ENCODE results near the gene ANO1. TPM values are rescaled to one million over a fixed set of nuclear protein-coding genes. Genes with fewer than 3 reads are reported as not detected.

Gene ANO1
- total RNA-seq, 1 donor from 2014 or later: 0.33 TPM

GRCh38 chr11:70072861-70073755 lies 5.0 kb upstream of the ANO1 start:
- no peak for DNase-seq (ENCODE audit: low read depth, low spot score)

GRCh38 chr11:70073871-70074371 lies 4.2 kb upstream of the ANO1 start:
- DNase-seq (ENCODE audit: low read depth, low spot score): peak; percentile 49

GRCh38 chr11:70074746-70075145 lies 3.4 kb upstream of the ANO1 start:
- no peak for DNase-seq (ENCODE audit: low read depth, low spot score)

DNA sequence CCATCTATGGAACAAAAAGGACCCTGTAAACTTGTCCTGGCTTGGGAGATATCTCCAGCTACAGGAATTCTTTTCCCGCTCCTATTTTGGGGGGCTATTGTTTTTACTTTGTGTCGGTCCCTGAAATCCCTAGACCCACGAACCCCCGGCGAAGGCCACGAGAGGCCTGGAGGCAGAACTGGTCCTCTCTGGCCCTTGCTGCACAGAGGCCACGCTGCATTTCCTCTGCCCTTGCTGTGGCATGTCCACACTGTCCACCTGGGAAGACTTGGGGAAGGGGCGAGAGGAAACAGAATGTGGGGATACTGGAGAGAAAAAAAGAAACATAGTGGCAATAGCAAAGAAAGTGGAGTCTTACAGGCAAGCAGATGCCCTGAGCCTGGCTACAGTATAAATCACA lies 2.3 kb upstream of the ANO1 start:
- no peak for DNase-seq (ENCODE audit: low read depth, low spot score)

- no peak for DNase-seq (ENCODE audit: low read depth, low spot score)
Measured at GRCh38 chr11:70076461-70076931, 1.6 kb upstream of the ANO1 start.

DNA sequence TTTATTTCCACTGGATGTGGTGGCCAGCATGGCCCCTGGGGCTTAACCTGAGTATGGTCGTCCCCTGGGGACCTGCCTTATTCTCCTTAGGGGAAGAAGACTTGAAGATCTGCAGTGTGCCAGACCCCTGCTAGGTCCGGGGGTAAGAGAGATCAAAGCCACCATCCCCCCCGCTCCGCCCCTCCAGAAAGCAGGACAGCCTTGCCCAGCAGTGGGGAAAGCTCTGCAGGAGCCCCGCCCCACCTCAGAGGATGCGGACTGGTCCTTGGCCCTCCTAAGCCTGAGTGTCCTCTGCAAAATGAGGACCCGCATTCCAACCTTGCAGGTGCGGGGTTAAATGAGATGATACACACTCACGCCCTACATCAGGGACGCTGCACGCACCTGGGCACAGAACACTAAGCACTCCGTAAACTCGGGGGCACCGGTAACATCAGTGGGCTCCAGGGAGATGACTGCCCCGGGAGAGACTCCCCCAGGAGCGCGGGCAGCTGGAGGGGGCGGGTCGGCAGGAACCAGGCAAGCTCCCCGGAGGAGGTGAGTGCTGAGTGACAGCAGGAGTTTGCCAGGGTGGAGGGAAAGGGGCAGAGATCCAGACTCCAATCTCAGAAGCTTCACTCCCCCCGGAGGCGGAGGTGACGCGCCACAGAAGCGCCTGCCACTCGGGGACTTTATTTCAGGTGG lies 564 bp upstream of the ANO1 start:
- DNase-seq (ENCODE audit: low read depth, low spot score): no peak

- no peak for DNase-seq (ENCODE audit: low read depth, low spot score)
Measured at GRCh38 chr11:70078781-70079616, 882 bp downstream of the ANO1 start.

GRCh38 chr11:70079691-70080090 lies 1.6 kb downstream of the ANO1 start:
- DNase-seq (ENCODE audit: low read depth, low spot score): no peak

DNA sequence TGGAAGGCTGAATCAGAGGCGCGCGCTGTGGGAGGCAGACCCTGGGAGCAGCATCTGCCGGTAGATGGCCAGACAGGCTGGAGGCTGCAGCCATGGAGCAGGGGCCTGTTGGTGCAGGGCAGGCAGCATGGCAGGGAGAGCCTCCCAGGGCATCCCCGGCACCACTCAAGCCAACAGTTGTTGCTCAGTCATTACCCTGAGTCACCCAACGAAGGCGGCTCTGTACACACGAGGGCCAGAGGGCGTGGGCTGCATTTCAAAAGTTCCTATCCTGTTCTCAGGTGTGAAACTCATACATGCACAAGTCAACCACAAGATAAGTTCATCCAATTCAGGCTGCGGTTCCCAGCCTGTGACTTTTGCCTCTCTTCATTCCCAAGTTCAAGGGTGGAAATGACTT lies 2.6 kb downstream of the ANO1 start:
- no peak for DNase-seq (ENCODE audit: low read depth, low spot score)

GRCh38 chr11:70082829-70083228 lies 4.7 kb downstream of the ANO1 start:
- DNase-seq (ENCODE audit: low read depth, low spot score): no peak

GRCh38 chr11:70084046-70084984 lies 6.2 kb downstream of the ANO1 start:
- DNase-seq (ENCODE audit: low read depth, low spot score): no peak

DNA sequence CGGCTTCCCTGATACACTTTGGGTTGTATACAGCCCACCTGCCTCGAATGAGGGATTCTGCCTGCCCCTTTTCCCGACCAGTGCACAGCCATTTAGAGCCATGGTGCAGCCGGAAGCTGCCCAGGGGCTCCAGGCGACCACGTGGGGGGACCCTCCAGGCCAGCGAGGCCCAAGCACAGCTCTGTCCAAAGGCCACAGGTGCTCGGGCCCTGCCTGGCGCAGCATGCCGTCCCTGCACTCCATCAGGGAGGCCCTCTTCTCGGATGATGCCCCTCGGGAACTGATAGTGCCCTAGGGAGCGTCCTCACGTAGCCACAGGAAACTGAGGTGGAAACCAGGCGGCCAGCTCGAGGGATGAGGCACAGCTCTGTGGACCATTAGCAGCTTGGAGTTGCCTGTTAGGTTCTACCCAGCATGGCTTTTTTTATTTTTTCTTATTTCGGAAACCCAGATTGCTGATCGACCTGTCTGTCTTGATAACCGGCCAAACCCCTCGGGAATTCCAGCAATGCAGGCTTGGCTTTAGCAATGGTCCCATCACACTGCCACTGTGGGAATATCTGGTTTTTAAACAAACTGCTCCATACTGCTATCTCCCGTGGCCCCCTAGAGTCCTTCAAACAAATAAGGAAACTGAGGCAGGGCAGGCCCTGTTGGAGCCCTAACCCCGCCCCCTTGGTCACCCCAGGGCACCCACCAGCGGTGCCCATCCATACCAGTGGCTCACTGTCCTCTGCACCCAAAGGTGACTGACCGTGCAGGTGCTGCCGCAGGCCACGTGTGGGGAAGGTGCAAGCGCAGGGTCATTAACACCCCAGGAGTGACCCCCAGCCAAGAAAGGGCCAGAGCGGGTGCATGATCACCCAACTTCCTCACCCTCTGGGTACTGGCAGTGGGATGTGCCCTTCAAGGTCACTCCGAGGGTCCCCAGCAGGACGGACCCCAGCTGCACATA lies 8.0 kb downstream of the ANO1 start:
- no peak for DNase-seq (ENCODE audit: low read depth, low spot score)

GRCh38 chr11:70087446-70088167 lies 9.5 kb downstream of the ANO1 start:
- no peak for DNase-seq (ENCODE audit: low read depth, low spot score)

- DNase-seq (ENCODE audit: low read depth, low spot score): no peak
Measured at GRCh38 chr11:70088735-70089250, 10.7 kb downstream of the ANO1 start.

DNA sequence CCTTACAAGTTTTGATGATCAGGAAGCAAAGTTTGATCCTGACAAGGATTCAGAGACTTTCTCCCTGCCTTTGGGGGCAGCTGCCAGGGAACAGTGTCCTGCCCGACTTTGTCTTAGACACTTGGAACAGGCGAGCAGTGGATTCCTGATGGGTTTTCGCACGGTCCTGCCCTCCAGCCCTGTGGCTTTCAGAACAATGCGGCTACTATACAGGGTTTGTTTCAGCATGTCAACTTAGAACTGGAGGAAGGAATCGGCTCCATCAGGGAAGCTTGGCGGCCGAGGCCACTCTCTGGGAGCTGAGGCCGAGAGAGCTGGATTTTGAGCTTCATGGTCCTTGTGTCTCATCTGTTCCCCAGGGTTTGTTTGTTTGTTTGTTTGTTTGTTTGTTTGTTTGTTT lies 11.5 kb downstream of the ANO1 start:
- DNase-seq (ENCODE audit: low read depth, low spot score): no peak

DNA sequence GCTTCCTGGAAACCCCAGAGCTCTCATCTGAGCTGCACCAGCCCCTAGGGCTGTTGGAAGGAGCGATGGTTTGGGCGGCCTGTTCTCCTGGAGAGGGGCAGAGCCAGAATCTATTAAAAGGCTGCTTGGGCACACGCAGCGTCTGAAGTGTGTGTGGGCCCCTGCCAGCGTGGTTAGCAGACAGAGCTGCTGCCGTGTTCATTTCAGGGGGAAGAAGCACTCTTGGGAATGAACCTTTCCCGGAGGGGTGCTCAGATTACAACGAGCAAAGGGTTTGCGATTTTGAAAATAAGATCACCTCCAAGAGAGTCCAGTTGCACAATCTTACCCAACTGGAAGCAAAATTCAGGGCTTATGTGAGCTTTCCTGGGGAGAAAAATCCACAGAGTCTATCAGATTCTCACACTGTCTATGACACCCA lies 12.9 kb downstream of the ANO1 start:
- no peak for DNase-seq (ENCODE audit: low read depth, low spot score)

DNA sequence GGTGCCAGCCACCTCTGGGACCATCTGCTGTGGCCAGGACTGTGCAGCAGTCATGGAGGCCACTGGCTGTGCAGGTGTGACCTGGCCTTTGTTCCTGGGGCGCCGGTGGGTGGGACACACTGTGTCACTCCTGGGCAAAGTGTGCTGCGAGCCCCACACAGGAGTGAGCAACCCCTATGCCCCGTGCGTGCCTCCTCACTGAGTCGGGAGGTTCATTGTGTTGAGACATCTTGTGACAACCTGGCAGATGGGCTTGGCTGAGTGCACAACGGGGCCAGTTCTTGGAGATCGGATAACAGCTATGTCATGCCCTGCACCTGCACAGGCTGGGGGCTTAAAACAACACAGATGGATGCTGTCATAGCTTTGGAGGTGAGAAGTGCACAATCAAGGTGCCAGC lies 13.5 kb downstream of the ANO1 start:
- no peak for DNase-seq (ENCODE audit: low read depth, low spot score)

- no peak for DNase-seq (ENCODE audit: low read depth, low spot score)
Measured at GRCh38 chr11:70092959-70093715, 15.0 kb downstream of the ANO1 start.
